Measurements from ENCODE around the gene RUFY1. TPM values are rescaled to one million over a fixed set of nuclear protein-coding genes. Genes with fewer than 3 reads are reported as not detected.
A peak's percentile ranks its signal among the peaks of the same experiment; 100 is the strongest.

RUFY1 gene
- total and polyA plus RNA-seq, 2 of the 13 experiments (the other 11 are each of a cell fraction or from before 2014, with no cell fraction given), result 19.9 to 31.9 TPM

GRCh38 chr5:179504600-179505396 lies 45.6 kb upstream of the RUFY1 start:
- CTCF ChIA-PET (ENCODE audit: low intra/inter-chr PET ratio, low total read pairs), result no interaction called here
- intact Hi-C loops (cut with micrococcal nuclease; ENCODE audit: unreplicated experiment), result loop anchor here (2.0 kb wide), 1 partner anchor 46 kb away; the partner anchor contains the start of gene RUFY1
- peak overlapping the region; percentile 95 for H3K4me2 ChIP-seq (ENCODE audit: low read depth, low read length)
- FAIRE-seq (peak; percentile 93), DNase-seq (ENCODE audit: low spot score) (peak; percentile 94), ATAC-seq (peak; percentile 92)
- H3K9me3 ChIP-seq (ENCODE audit: low read length), result no peaks in the 10 kb centered on the region
- H2AFZ ChIP-seq (ENCODE audit: low read length), result peak overlapping the region; percentile 65
- H3K79me2 ChIP-seq (ENCODE audit: insufficient read depth, low read length), result no peaks in the 10 kb centered on the region
- H3K36me3 ChIP-seq (replicated peaks in 1 of 2; ENCODE audit: control insufficient read depth in 1 of 2, insufficient read depth in 2 of 2, low read length in 2 of 2), result no peaks in the 10 kb centered on the region
- POLR2A ChIA-PET, result interaction anchor here (1.0 to 1.7 kb wide), 3 partner anchors 19 to 119 kb away, joined by 3 to 6 read pairs (median 4); partner anchors contain the start of genes HNRNPH1 and RUFY1
- under 1% methylated on average over 15 of the region's 17 CpGs for WGBS (ENCODE audit: low lambda C conversion rate)
- H3K4me3 ChIP-seq (replicated peaks in 1 of 3; ENCODE audit: insufficient read depth in 1 of 3, low read depth in 2 of 3, low read length in 3 of 3), result peak overlapping the region; percentile 43 to 67 (median 54); a peak in 5 of 6 replicates
- H3K9ac ChIP-seq (ENCODE audit: insufficient read depth, low read depth, low read length), result peak overlapping the region; percentile 68
- H3K27ac ChIP-seq (ENCODE audit: extremely low read length, insufficient read depth, low read length), result peak overlapping the region; percentile 96
- BruUV-seq (replicated peaks), result TSS peak; percentile 100
- no peaks in the 10 kb centered on the region for H3K27me3 ChIP-seq (ENCODE audit: control insufficient read depth in 1 of 2, insufficient read depth in 2 of 2, low read length in 2 of 2)
- no peaks in the 10 kb centered on the region for H4K20me1 ChIP-seq (ENCODE audit: insufficient read depth, low read length)
- peaks cover 26% of the 10 kb centered on the region for H3K4me1 ChIP-seq (ENCODE audit: insufficient read depth, low read length)
- in situ Hi-C loops (cut with HindIII; ENCODE audit: extremely low pct_ligation_motif_present, low pct_unique_long_range_greater_than_20kb), result no loop called here
- TF ChIP-seq ZXDC (CRISPR knock-in tag; IDR thresholded peaks at IDR 0.05) (no peak), ARID5B (CRISPR knock-in tag; IDR thresholded peaks at IDR 0.05) (peak; percentile 70), ZBTB8A (CRISPR knock-in tag; IDR thresholded peaks at IDR 0.05; ENCODE audit: borderline replicate concordance, low read depth) (no peak), HOXA3 (CRISPR knock-in tag; IDR thresholded peaks at IDR 0.05) (0 out of 2 replicates have a peak, but pooled peaks have one; percentile 39), ZNF232 (CRISPR knock-in tag; IDR thresholded peaks at IDR 0.05; ENCODE audit: borderline replicate concordance) (0 out of 2 replicates have a peak, but pooled peaks have one; percentile 31), KAT8 (CRISPR knock-in tag; IDR thresholded peaks at IDR 0.05) (peak; percentile 45; the same call in 1 of the 2 replicates), ZNF878 (CRISPR knock-in tag; IDR thresholded peaks at IDR 0.05) (0 out of 2 replicates have a peak, but pooled peaks have one; percentile 55), XBP1 (CRISPR knock-in tag; IDR thresholded peaks at IDR 0.05) (no peak), HNF4G (IDR thresholded peaks at IDR 0.05; ENCODE audit: borderline replicate concordance, low read depth, low read length) (peak; percentile 84), HNF4G (CRISPR knock-in tag; IDR thresholded peaks at IDR 0.05; ENCODE audit: borderline replicate concordance, low read depth) (no peak), YEATS2 (CRISPR knock-in tag; IDR thresholded peaks at IDR 0.05; ENCODE audit: borderline replicate concordance) (no peak)
- TF ChIP-seq, protein P1, sequence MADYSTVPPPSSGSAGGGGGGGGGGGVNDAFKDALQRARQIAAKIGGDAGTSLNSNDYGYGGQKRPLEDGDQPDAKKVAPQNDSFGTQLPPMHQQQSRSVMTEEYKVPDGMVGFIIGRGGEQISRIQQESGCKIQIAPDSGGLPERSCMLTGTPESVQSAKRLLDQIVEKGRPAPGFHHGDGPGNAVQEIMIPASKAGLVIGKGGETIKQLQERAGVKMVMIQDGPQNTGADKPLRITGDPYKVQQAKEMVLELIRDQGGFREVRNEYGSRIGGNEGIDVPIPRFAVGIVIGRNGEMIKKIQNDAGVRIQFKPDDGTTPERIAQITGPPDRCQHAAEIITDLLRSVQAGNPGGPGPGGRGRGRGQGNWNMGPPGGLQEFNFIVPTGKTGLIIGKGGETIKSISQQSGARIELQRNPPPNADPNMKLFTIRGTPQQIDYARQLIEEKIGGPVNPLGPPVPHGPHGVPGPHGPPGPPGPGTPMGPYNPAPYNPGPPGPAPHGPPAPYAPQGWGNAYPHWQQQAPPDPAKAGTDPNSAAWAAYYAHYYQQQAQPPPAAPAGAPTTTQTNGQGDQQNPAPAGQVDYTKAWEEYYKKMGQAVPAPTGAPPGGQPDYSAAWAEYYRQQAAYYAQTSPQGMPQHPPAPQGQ (CRISPR knock-in tag; IDR thresholded peaks at IDR 0.05; ENCODE audit: borderline replicate concordance), result no peak
- TF ChIP-seq, protein P2, sequence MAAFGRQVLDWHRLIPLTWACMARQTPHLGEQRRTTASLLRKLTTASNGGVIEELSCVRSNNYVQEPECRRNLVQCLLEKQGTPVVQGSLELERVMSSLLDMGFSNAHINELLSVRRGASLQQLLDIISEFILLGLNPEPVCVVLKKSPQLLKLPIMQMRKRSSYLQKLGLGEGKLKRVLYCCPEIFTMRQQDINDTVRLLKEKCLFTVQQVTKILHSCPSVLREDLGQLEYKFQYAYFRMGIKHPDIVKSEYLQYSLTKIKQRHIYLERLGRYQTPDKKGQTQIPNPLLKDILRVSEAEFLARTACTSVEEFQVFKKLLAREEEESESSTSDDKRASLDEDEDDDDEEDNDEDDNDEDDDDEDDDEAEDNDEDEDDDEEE (CRISPR knock-in tag; IDR thresholded peaks at IDR 0.05), result no peak
